ENCODE results near the gene MTERF4.

MTERF4 gene

DNA sequence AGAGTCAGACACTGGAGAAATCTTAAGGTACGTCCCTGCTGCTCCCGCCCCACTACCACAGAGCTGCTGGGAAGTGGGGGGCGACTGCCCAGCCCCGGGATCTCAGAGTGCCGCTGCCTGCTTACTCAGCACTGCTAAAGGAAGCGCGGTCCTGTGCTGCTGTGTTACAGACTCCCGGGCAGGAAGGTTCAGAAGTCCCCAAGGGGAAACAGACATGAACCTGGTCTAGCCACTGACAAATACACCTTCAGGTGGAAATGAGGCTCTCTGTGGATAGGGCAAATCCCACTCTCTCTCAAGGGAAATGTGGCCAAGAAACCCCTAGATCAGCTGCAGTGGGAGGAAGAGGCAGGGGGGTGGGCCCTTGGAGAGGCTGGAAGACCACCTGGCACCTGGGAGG is 13.7 kb downstream of the MTERF4 start:
- no peak for DNase-seq

DNA sequence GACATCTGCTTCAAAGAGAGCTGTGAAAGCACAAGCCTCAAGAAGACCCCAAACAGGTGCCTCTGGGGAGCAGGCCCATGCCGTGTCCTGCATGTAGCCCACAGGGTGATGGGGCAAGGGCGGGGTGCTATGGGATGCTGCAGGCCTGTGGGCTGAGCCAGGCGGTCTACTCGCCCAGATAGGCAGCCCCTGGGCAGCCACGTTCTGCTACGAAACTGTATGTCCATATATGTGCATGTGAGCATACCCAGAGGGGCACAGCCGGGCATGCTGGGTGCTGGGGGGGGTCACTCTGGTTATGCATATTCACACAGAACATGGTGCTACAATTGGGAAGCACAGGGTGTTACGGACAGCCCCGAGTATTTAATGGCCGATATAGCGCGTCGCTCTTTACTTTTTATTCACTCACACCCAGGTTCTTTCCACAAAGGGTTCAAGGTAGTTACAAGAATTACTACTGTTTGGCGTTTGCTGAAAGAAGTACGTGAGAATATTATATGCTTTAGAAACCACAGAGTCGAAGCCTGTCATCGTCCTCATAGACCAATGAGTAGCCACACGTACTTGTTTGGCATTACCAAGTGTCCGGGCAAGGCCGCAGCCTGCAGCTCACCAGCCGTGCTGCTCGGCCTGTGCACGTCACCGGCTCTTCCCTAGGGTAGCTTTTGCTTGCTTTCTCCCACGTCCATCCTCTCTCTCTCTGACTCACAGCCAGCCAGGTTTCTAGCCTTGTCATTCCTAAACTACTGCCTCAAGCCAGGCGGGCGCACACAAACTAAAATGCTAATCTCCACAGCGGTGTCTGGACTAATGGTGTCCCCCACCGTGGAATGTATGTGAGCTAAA is 14.4 kb downstream of the MTERF4 start:
- no peak for DNase-seq

GRCh38 chr2:241084856-241085444 is 17.1 kb downstream of the MTERF4 start:
- no peak for DNase-seq

- DNase-seq = no peak
These were observed 19.0 kb downstream of the MTERF4 start for GRCh38 chr2:241083091-241083415.

DNA sequence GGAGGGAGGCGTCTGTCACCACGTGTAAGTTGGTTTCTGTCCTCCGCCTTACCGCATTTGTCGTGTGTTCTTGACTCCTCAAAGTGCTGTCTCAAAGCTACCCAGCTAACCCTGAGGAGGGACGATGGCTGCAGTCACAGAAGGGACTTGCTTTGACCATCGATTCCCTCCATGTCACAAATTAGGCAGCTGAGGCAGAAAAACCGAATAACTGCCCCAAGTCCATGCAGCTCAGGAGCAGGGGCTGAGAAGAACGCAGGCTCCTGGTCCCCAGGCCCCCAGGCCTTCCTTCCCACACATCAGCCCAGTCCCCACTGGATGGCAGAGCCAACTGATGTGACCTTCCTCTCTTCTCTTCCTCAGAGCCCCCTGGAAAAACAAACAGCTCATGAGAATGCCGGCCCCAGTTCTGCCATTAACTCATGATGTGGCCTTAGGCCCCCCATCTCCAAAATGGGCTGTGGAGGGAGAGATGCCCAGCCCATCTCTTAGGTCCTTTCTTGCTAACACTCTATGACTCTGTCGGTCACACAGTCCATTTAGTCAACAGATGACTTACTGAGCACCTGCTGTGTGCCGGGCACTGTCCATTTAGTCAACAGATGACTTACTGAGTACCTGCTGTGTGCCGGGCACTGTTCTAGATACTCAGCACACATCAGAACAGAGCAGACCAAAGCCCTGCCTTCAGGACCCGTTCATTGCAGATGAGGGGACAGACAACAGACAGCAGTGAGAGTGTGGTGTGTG is 19.6 kb downstream of the MTERF4 start:
- DNase-seq = no peak

- no peak for DNase-seq
These were observed 20.3 kb downstream of the MTERF4 start for GRCh38 chr2:241081643-241082340.

DNA sequence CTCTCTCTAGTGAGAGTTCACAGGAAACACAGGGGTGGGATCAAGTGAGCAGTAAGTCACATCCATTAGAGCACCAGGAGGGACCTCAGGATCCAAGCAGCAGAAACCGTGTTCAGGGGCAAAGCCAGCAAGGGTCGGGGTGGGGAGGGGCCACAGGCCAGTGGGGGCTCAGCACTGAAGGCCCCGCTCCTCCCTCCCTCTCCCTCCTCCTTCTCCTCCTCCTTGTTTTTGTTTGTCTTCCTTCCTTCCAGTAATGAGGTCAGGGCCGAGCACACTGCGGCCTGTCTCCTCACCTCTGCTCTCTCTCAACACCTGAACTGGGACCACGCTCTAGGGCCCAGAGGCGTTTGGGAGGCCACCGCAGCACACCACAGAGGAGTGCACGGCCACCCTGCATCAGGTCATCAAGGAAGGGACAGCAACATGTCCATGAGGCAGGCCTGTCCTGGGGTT is 20.9 kb downstream of the MTERF4 start:
- no peak for DNase-seq

DNA sequence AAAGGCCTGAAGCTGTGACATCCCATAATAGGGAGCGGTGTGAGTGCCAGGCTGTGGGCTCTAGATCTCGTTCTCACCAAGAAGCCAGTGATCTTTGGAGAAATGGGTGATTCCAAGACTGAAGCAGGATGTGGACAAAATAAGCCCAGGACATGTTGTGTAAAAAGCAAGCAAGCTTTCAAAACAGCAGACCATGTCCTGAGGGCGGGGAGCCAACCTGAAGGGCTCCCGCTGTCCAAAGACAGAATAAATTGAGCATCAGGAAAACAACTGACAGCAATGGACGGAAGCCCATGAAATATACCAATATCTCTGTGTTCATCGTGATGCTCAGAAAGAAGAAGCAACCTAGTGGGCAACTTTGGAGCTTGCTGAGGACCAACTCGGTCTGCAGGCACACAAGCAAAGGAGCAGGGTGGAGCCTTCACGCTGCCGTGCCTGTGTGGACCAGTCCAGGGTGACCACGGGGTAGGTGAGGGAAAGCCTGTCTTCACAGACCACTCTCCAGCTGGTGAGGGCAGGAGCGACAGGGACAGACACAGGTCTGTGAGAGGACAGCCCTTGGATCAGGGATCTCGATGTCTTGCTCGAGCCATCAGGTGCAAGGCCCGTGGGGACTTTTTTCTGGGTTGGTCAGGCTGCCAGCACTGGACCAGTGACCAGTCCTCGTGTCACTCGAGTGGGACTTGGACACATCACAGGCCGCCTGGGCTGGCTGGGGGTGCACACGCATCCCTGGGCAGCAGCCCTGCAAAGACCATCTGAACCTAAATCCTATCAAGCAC is 21.5 kb downstream of the MTERF4 start:
- DNase-seq = no peak

- no peak for DNase-seq
These were observed 27.1 kb downstream of the MTERF4 start for GRCh38 chr2:241074901-241075540.

- DNase-seq = no peak
These were observed 27.8 kb downstream of the MTERF4 start for GRCh38 chr2:241074065-241074818.

DNA sequence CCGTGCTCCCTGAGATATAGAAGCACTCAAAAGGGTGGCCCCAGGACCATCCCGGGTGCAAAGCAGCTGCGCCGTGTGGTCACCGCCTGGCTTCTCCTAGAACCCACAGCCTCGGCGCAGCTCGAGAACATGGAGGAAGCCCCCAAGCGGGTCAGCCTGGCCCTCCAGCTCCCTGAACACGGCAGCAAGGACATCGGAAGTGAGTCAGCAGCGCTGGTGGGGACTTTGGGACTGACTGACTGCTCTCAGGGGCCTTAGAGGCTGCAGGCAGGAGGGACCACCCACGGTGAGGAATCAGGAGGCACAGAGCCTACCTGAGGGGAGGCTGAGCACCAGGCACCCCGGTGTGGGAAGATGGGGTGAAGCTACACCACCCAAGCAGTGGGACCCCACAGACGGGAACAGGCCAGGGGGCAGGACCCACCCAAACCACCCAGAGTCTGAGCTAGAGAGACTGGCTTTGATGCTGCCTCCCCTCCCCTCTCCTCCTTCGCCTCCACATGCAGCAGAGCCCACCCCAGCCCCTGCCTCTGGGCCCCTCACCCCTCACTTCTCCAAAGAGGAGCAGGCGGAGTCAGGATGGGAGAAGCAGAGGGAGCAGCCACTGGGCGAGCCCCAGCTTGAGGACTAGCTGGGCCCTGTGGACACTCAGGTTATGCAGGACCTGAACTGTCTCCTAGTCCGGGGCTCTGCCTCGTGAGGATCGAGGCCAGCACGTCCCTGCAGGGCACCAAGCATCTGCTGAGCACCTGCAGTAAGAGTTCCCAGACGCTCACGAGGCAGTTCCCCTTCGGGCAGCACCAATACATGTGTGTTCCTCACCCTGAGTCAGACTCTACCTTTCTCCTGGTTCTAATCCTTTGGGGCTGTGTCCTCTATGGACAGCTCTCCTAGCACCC is 28.7 kb downstream of the MTERF4 start:
- DNase-seq = no peak

DNA sequence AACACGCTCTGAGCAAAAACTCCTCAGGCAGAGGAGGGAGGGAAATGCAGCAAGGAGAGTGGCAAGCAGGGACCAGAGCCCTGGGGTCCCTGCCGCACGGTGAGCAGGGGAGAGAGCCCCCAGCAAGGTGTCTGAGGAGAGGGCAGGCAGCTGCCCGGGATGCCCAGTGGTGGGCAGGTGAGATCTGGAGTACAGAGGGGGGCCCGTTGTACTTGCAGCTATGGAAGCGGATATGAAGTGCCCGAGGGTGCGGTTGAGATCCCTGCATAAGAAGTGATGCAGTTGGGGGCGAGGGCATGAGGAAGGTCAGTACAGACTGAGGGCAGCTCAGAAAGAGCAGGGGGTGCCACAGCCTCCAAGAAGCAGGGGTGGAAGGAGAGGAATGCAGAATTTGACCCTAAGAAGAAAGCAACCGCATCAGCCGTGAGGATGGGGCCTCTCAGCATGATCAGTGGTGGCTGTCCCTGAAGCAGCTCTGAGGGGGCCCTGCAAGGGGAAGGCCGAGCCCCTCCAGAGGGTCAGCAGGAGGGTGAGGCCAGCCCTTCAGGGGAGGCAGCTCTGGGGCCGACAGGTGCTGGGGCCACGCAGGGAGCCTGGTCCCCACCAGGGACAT is 29.4 kb downstream of the MTERF4 start:
- DNase-seq = no peak

DNA sequence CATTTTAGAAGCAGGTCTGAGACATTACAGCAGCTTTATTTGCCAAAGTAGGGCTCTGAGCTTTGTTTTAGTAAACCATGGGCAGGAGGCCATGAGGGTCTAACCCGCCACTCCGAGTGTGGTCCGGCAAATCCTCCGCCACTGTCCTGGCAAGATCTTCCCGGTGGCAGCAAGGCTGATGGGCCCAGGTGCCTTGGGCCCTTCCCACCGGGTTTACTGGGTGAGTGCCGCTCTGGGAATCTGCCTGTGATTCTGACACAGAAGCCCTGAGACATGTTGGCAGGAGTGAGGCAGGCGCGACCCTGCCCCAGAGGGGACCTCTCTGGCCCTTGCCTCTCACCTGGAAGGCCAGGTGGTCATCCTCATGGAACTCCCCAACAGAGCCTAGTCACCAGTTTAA is 29.9 kb downstream of the MTERF4 start:
- DNase-seq = no peak

GRCh38 chr2:241071677-241072111 is 30.4 kb downstream of the MTERF4 start:
- no peak for DNase-seq

DNA sequence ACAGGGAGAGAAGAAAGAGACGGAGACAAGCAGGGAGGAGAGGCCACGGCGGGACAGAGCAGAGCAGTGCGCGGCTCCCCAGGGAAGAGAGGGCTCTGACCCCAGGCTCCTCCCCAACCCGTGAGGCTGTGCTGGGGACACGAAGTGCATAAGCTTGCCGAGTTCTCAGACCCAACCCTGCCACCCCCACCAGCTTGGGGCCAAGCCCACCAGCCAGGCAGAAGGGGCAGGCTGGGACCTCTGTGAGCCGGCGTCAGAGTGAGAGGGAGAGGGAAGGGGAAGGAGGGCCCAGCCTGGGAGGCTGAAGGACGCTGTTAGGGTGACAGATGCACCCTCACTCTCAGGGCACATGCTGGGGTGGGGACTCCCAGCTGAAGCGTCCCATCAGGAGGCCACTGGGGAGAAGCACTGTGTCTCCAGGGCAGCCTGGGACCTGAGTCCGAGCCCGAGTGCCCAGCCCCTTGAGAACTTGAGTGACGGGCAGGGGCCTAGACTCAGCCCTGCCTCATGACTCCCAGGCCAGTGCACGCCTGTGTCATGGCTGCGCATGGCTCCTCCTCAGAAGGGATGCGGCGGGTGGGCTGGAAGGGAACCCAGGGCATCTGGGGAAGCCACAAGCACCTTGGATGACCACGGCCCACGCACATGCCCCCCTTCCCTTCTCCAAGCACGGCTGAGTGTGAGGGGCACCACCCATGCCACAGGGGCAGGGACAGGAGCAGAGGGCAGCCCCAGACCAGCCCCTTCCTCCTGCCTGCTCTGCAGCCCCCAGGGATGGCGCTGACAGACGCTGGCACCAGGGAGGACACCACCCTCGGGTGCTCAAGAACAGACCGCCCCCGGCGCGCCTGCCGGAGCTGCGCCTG is 31.0 kb downstream of the MTERF4 start:
- no peak for DNase-seq

GRCh38 chr2:241070361-241070760 is 31.7 kb downstream of the MTERF4 start:
- DNase-seq = no peak

DNA sequence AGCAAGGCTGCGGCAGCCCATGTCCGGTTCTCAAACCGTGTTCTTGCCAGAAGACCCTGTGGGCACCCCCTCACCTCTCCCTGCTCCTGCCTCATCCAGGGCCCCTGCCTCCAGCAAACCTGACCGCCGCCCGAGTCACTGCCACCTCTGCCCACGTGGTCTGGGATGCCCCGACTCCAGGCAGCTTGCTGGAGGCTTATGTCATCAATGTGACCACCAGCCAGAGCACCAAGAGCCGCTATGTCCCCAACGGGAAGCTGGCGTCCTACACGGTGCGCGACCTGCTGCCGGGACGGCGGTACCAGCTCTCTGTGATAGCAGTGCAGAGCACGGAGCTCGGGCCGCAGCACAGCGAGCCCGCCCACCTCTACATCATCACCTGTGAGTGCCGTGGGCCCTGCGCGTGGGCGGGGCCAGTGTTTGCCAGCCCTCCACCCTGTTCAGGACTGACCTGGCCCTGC is 32.2 kb downstream of the MTERF4 start:
- no peak for DNase-seq
